ENCODE results near the gene ERBB2. TPM values are rescaled to one million over a fixed set of nuclear protein-coding genes. Genes with fewer than 3 reads are reported as not detected.

The ERBB2 gene
- total RNA-seq, 1 donor from 2014 or later = 4.5 TPM

Other genes starting within 250 kb of the ERBB2 start
- gene MED1, start 248.8 kb upstream of the ERBB2 start, total RNA-seq = 63.1 and 63.5 TPM in 2 replicates
- gene CDK12, start 238.6 kb upstream of the ERBB2 start, total RNA-seq = 93.5 and 97.7 TPM in 2 replicates
- gene NEUROD2, start 92.1 kb upstream of the ERBB2 start, total RNA-seq = not detected in 2 replicates
- not detected in 2 replicates for gene PPP1R1B, start 73.1 kb upstream of the ERBB2 start, total RNA-seq
- gene STARD3, start 62.9 kb upstream of the ERBB2 start, total RNA-seq = 68.4 and 70.6 TPM in 2 replicates
- gene TCAP, start 34.7 kb upstream of the ERBB2 start, total RNA-seq = 1.6 and 1.7 TPM in 2 replicates
- gene PNMT, start 31.6 kb upstream of the ERBB2 start, total RNA-seq = not detected in 2 replicates
- gene PGAP3, start 12.0 kb upstream of the ERBB2 start, total RNA-seq = 22.1 and 22.2 TPM in 2 replicates
- 45.6 and 46.4 TPM in 2 replicates for gene MIEN1, start 30.5 kb downstream of the ERBB2 start, total RNA-seq
- gene GRB7, start 37.9 kb downstream of the ERBB2 start, total RNA-seq = 0.86 and 0.95 TPM in 2 replicates
- 36.1 and 37.6 TPM in 2 replicates for gene IKZF3, start 164.2 kb downstream of the ERBB2 start, total RNA-seq
- gene ZPBP2, start 168.1 kb downstream of the ERBB2 start, total RNA-seq = 0.22 TPM in 1 of 2 replicates, not detected in the other
- gene GSDMB, start 218.6 kb downstream of the ERBB2 start, total RNA-seq = 87.5 and 92.1 TPM in 2 replicates
- gene ORMDL3, start 227.5 kb downstream of the ERBB2 start, total RNA-seq = 243 and 250 TPM in 2 replicates
- gene LRRC3C, start 227.7 kb downstream of the ERBB2 start, total RNA-seq = not detected in 2 replicates

Data from T-helper 1 cell treated with Interleukin-12 subunit alpha and Interleukin-12 subunit beta and Interleukin-4 antibody, amounts not matched to agents 30 ng/mL and 1 ng/mL, for 36 hours (primary cell).